Skeletal muscle satellite cell (primary cell): Measurements from ENCODE around the gene VAMP2.
"Not testable (repeated sequence)": the region's sequence is repeated elsewhere in the genome, so short reads cannot be mapped to it uniquely, and the experiment has no call there.

Experiments used
- H3K27me3 ChIP-seq: 2 replicates; pipeline ENCODE4 v1.7.0; 2013; ENCODE audit warnings: low read length; ENCODE audit not compliant: control insufficient read depth, insufficient read depth
- H3K36me3 ChIP-seq: 2 replicates; pipeline ENCODE4 v1.7.0; 2013; ENCODE audit warnings: mild to moderate bottlenecking, control low read depth, low read length; ENCODE audit not compliant: insufficient read depth
- H3K4me1 ChIP-seq: 2 replicates; pipeline ENCODE4 v1.7.0; 2013; ENCODE audit warnings: low read length; ENCODE audit not compliant: control insufficient read depth, insufficient read depth
- H3K4me2 ChIP-seq: 2 replicates; pipeline ENCODE4 v1.7.0; 2013; ENCODE audit warnings: mild to moderate bottlenecking, low read length
- H3K4me3 ChIP-seq: 2 replicates; pipeline ENCODE4 v1.7.0; 2013; ENCODE audit warnings: low read length
- H3K9ac ChIP-seq: 2 replicates; pipeline ENCODE4 v1.7.0; 2013; ENCODE audit warnings: mild to moderate bottlenecking, low read depth, low read length, moderate library complexity
- H3K9me3 ChIP-seq: replicated peaks from 2 replicates; pipeline ENCODE4 v1.7.0; 2013; ENCODE audit warnings: mild to moderate bottlenecking, control low read depth, low read length

VAMP2 gene

DNA sequence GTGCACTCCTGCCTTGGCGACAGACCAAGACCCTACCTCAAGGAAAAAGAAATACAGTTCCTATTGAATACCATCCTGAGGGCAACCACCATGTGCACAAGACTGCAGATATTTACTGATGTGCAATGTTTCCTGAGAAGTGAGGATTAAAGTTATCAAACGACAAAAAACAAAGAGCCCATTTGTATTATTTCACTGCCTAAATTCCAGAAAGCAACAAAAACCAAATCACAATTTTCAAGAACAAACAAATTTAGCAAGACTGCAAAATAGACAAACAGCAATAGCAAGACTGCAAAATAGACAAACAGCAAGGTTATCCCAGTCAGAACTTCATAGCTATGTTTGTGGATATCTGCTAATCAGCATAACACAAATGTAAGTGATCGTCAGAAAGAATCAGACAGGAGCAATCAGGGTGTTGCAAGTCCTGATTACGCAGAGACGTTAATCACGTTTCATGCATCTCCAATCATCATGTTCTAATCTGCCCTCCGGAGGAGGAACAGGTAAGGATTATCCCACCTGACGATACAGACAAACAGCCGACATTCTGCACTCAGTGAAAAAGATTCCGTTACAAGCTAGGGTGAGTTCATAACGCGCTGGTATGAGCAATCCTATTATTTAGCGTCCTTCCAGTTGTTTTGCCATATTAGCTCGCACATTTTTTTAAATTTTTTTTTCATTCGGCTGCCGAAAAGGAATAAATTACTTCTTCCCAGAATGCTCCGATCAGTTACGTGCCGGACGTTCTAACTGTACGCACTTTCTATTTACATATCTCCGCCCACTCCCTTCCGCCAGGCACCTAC is 10.5 kb upstream of the VAMP2 start:
- no peaks in the 10 kb centered on the region for H3K9me3 ChIP-seq
- H3K4me2 ChIP-seq: peak overlapping the region; percentile 81
- H3K4me3 ChIP-seq: peak overlapping the region; percentile 58
- no peaks in the 10 kb centered on the region for H3K36me3 ChIP-seq
- peak overlapping the region; percentile 82 for H3K9ac ChIP-seq
- no peaks in the 10 kb centered on the region for H3K27me3 ChIP-seq
- peaks cover 23% of the 10 kb centered on the region for H3K4me1 ChIP-seq

DNA sequence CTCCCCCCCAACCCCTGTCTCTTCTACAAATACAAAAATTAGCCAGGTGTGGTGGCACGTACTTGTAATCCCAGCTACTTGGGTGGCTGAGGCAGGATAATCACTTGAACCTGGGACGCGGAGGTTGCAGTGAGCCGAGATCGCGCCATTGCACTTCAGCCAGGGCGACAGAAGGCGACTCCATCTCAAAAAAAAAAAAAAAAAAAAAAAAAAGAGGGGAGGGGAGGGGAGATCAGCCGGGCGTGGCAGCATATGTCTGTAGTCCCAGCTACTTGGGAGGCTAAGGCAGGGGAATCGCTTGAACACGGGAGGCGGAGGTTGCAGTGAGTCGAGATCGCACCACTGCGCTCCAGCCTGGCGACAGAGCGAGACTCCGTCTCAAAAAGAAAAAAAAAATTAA is 7.4 kb upstream of the VAMP2 start:
- H3K27me3 ChIP-seq, H3K4me2 ChIP-seq, H3K36me3 ChIP-seq, H3K9me3 ChIP-seq, H3K9ac ChIP-seq, H3K4me3 ChIP-seq: not testable (repeated sequence)
- peaks cover 16% of the 10 kb centered on the region for H3K4me1 ChIP-seq

DNA sequence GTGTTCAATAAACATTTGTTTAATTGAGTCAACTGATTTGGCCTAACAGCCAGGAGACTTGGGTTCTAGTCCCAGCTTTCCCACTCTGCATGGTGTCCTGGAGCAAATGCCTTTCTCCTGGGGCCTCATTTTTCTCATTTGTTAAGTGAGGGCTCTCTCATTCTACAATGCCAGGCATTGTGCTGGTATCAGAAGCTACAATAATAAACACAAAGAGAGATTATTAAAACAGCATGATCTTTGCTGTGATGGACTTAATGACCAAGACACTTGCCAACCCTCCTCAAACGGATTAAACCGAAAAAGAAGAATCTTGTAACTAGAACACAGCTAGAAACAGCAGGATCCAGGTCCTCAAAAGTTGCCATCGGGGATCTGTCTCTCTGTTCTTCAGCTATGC is 4.8 kb upstream of the VAMP2 start:
- no peaks in the 10 kb centered on the region for H3K36me3 ChIP-seq
- H3K4me3 ChIP-seq: no peak overlapping the region
- H3K4me1 ChIP-seq: peaks cover 26% of the 10 kb centered on the region
- H3K27me3 ChIP-seq: no peaks in the 10 kb centered on the region
- H3K9ac ChIP-seq: no peak overlapping the region
- no peaks in the 10 kb centered on the region for H3K9me3 ChIP-seq
- H3K4me2 ChIP-seq: no peak overlapping the region

DNA sequence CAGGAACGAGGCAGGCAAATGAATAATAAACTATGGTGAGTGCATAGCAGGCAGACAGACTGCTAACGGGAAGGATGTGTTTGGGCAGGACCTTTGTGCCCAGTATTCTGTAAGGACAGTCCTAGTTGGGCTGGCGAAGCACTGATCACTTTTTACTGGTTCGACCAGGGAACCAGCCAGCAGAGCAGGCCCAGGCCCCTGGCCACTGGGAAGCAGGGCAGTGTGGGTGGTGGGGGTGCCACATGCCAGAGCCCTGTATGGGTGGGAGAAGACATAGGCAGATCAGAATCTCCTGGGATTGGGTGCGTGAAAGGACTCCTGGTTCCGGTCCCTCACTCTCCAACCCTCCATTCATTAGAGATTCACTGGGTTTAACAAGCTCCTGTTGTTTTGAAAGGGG is 4.0 kb upstream of the VAMP2 start:
- Histone ChIP-seq H3K4me1 (peaks cover 29% of the 10 kb centered on the region), H3K9ac (no peak overlapping the region), H3K4me3 (no peak overlapping the region), H3K36me3 (no peaks in the 10 kb centered on the region), H3K9me3 (no peaks in the 10 kb centered on the region), H3K27me3 (no peaks in the 10 kb centered on the region), H3K4me2 (no peak overlapping the region)

DNA sequence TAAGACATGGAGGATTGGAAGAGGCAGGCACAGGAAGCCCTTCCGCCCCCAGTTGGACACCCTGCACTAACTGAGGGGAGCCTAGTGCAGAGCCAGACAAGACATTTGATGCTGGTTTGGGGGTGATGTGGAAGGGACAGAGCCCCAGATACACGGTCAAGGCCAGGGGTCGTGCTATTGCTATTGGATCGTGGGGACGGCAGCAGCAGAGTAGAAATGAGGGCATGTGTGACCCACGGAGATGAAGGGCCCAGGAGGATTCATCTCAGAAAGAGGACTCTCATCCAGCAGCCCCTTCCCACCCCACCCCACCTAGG is 2.0 kb upstream of the VAMP2 start:
- no peaks in the 10 kb centered on the region for H3K9me3 ChIP-seq
- H3K4me1 ChIP-seq: peaks cover 41% of the 10 kb centered on the region
- H3K4me3 ChIP-seq: peak overlapping the region; percentile 10
- peak overlapping the region; percentile 67 for H3K4me2 ChIP-seq
- H3K27me3 ChIP-seq: no peaks in the 10 kb centered on the region
- H3K9ac ChIP-seq: peak overlapping the region; percentile 100
- H3K36me3 ChIP-seq: peaks cover 11% of the 10 kb centered on the region

DNA sequence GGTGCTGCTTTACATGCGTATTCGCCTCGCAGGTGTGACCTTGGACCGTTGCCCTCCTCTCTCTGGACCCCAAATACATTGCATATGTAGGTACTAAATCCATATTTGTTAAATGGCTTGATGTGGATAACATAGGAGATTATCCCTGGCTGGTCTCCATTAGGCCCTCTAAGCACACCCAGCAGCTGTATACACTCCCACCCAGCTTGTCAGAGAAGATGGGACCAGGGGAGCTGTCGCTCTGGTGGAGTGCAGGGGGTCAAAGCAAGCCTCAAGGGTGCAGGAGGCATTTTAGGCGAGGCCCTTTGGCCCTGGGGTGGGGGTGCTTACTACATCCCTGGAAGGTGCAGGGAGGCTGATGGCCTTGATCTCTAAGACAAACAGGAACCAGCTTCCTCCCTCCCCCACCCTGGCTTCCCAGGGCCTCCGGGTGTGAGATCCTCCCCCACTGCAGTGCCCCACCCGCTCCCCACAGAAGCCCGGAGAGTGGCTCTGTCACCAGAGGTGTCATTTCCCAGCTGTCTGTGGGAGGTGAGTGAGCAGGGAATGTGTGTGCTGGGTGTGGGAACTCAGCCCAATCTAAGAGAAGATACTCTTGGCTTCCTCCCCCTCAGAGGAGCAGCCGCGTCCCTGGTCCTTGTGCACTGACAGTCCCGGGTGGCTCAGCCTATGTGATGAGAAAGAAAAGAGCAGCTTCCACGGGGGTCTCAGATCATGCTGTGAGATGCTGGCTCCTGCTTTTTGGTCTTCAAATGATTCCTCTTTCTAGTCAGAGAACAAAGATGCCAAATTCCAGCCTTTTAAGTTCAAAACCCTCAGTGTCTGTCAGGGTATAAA is 1.4 kb upstream of the VAMP2 start:
- Histone ChIP-seq H3K4me1 (peaks cover 41% of the 10 kb centered on the region), H3K4me2 (peak overlapping the region; percentile 67), H3K9me3 (no peaks in the 10 kb centered on the region), H3K36me3 (peaks cover 17% of the 10 kb centered on the region), H3K4me3 (peak overlapping the region; percentile 10), H3K9ac (peak overlapping the region; percentile 100), H3K27me3 (no peaks in the 10 kb centered on the region)

DNA sequence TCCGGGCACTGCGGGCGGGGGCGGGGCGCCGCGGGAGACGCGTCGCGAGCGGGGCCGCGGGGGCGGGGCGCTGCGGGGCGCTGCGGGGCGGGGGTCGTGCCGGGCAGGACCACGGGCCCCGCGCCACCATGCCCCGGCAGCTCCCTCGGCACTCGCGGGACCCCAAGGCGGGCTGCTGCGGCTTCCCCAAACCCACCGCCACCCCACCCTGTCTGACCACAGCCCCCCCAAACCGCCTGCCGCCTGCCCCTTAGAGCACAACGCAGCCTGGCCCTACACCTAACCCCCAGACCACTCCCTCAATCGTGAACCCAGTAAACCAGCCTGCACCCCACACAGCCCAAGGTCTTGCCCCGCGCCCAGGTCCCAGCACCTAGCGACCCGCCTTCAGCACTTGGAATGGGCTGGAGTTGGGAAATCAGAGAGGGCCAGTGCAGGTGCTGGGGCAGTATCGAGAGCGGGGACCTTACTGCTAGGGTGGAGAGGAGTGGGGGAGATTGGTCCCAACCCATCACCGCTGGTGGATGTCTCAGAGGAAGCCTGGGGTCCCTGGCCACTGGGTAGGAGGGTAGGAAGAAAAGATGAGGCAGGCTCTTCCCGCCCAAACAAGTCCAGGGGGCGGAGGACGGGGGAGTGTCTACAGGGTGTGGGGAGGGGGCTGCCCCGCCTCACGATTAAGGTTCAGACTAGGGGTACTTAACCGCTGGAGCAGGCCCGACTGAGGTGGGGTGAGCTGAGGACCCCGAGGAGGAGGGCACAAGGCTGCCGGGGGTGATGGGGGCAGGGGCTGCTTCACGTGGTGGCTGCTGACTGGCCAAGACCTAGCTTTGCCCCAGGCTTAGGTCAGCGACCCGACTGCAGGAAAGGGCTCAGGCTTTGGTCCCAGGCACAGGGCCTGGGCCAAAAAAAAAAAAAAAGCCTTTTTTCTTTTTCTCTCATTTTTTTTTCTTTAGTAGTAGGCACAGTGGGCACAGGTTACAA is 539 bp upstream of the VAMP2 start:
- H3K4me1 ChIP-seq: peaks cover 45% of the 10 kb centered on the region

DNA sequence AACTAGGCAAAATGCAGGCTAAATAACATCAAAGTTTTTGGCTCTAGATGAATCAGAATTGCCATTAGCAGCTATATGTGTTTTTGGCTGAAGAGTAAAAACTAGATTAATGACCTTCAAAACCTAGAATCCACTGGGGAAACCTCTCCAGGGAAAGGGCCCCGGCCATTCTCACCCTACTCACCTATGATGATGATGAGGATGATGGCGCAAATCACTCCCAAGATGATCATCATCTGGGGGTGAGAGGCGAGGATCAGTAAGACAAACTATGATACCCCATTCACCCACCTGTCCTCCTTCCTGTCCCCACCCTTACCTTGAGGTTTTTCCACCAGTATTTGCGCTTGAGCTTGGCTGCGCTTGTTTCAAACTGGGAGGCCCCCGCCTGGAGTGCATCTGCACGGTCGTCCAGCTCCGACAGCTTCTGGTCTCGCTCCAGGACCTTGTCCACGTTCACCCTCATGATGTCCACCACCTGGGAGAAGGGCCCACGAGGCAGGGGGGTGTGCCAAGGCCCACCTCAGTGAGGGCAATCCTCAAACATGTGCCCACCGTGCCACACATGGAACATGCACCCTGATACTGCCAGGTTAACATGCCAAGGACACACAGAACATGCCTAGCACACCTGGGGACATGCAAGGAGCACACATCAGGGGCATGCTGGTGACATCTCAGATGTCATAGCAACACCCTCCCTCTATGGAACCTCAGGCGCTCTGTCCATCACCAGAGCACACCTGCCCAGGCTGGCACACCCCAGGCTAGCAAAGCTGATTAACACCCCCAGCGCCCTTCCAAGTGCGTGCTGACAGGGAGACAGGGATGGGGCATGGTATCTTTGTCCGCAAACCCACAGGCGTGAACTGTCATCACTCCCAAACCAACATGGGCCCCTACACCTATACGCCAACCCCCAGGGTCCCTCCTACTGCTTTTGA is 1.2 kb downstream of the VAMP2 start:
- Histone ChIP-seq H3K9ac (peak overlapping the region; percentile 100), H3K4me1 (peaks cover 51% of the 10 kb centered on the region), H3K36me3 (peaks cover 20% of the 10 kb centered on the region), H3K9me3 (no peaks in the 10 kb centered on the region), H3K27me3 (no peaks in the 10 kb centered on the region), H3K4me2 (peak overlapping the region; percentile 99), H3K4me3 (peak overlapping the region; percentile 99)

More for the DNA sequence above, 539 bp upstream of the VAMP2 start:
- no peaks in the 10 kb centered on the region for H3K27me3 ChIP-seq
- H3K36me3 ChIP-seq: peaks cover 20% of the 10 kb centered on the region
- H3K4me2 ChIP-seq: peak overlapping the region; percentile 88
- peak overlapping the region; percentile 100 for H3K9ac ChIP-seq
- no peaks in the 10 kb centered on the region for H3K9me3 ChIP-seq
- peak overlapping the region; percentile 99 for H3K4me3 ChIP-seq

DNA sequence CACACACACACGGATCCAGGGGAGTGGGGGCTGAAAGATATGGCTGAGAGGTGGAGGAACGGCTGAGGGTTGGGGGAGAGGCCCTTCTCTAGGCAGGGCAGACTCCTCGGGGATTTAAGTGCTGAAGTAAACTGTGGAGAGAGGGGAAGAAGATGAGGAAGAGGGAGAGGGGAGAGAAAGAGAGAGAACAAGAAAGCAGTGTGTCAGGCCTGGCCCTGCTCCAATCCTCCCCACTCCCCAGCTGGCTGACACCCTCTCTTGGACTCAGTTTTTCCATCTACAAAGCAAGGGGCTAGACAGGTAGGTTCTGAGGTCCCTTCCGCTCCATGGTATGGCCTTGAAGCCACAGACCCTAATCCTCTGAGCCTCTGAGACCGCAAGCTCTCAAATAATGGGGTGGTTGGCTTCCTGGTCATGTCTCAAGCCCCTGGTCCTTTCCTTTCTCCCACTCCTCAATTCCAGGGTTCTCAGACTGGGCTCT is 2.0 kb downstream of the VAMP2 start:
- H3K36me3 ChIP-seq: peaks cover 23% of the 10 kb centered on the region
- H3K4me2 ChIP-seq: peak overlapping the region; percentile 99
- H3K4me3 ChIP-seq: peak overlapping the region; percentile 11
- peaks cover 44% of the 10 kb centered on the region for H3K4me1 ChIP-seq
- peak overlapping the region; percentile 100 for H3K9ac ChIP-seq
- H3K27me3 ChIP-seq: no peaks in the 10 kb centered on the region
- no peaks in the 10 kb centered on the region for H3K9me3 ChIP-seq

DNA sequence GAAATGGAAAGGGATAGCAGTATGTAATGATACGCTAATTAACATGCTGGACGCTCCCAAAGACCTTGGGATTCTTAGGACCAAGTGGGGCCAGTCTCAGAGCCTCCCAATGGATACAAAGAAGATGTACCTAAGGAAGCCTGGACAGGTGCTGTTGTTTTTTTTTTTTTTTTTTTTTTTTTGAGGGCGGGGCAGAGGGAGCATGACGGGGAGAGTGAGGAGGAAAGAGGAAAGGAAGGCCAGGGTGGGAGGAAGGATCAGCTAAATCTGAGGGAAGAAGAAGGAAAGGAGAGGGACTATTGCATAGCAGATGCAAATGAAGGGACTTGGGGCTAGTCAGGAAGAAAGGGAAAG is 2.5 kb downstream of the VAMP2 start:
- Histone ChIP-seq H3K36me3 (peaks cover 26% of the 10 kb centered on the region), H3K4me3 (no peak overlapping the region), H3K9me3 (no peaks in the 10 kb centered on the region), H3K4me1 (peaks cover 46% of the 10 kb centered on the region), H3K9ac (no peak overlapping the region), H3K4me2 (peak overlapping the region; percentile 99), H3K27me3 (no peaks in the 10 kb centered on the region)
